DMS53 (cell line): ENCODE results near the gene TLR9.
"Not testable (repeated sequence)": the region's sequence is repeated elsewhere in the genome, so short reads cannot be mapped to it uniquely, and the experiment has no call there.

Experiments
- DNase-seq: peaks from one replicate; lab custom pipeline; 2025; lab: John Stamatoyannopoulos, UW

TLR9 gene

GRCh38 chr3:52195291-52195597 lies 30.2 kb downstream of the TLR9 start:
- no peak for DNase-seq

DNA sequence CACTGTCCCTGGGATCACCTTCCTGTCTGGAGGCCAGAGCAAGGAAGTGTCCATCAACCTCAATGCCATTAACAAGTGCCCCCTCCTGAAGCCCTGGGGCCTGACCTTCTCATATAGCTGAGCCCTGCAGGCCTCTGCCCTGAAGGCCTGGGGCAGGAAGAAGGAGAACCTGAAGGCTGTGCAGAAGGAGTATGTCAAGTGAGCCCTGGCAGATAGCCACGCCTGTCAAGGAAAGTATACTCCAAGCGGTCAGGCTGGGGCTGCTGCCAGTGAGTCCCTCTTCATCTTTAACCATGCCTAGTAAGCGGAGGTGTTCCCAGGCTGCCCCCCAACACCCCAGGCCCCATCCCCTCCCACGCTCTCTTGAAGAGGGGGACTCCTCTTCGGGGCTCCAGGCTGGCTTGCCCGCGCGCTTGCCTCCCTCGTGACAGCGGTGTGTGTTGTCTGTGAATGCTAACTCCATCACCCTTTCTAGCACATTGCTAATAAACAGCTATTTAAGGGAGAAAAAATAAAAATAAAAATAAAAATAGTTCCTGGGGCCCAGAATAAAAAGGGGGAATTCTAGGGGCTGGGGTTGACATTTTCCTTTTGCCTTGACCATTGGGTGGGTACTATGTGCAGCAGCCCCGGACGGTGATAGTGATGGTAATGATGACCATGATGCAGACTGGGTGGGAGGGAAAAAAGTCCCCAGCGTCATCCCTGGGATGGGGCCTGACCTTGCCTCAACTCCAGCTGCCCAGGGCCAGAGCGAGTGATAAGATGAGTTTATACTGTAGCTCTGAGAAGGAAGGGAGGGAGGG lies 30.8 kb downstream of the TLR9 start:
- no peak for DNase-seq

GRCh38 chr3:52193065-52193464 lies 32.4 kb downstream of the TLR9 start:
- peak; percentile 50 for DNase-seq

DNA sequence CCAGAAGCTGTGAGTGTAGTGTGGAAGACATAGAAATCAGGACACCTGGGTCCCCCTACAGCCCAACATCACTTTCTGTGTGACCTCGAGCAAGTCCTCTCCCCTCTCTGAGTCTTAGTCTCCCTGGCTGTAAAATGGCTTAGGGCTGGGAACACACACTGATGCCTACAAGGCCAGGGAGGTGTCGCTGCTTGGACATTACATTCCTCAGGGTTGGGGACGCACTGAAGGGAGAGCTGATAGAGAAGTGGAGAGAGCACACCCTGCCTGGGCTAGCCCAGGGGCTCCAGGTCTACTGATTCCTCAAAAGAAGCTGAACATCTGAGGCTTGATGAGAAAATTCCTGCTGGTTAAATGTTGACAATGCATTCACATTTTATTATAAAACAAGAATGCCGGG lies 33.8 kb downstream of the TLR9 start:
- DNase-seq = no peak

DNA sequence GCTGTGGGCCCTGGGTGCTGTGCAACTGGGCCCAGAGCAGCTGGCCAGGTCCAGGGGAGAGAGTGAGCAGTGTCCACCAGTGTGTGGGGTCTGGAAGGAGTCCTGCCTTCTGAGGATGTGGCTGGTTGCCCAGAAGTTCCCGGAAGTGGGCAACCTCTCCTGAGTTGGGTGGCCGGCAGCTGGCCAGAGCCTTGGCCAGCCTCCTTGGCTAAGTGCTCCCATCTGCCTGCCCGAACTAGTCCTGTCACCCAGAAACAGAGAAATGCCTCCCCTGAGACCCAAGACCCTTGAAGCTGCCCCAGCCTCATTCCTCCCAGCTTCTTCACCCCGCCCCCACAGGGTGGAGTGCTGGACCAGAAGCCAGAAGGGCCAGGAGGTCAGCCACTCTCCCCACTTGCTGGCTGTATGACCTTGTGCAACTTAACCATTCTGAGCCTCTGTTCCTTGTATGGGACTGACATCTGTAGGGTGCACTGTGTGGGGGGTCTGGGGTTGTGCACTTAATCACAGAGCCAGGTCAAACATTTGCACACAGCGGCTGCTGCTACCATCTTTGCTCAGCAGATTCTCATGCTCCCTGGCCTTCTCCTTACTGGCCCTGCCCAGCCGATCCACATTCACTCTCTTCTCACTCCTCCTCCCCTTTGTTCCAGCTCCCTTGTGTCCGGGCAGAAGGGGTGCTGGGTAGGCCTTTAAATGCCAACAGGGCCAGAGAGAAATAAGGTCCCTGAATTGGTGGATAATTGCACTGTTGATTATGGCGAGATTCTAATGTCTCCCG lies 35.0 kb downstream of the TLR9 start:
- no peak for DNase-seq

DNA sequence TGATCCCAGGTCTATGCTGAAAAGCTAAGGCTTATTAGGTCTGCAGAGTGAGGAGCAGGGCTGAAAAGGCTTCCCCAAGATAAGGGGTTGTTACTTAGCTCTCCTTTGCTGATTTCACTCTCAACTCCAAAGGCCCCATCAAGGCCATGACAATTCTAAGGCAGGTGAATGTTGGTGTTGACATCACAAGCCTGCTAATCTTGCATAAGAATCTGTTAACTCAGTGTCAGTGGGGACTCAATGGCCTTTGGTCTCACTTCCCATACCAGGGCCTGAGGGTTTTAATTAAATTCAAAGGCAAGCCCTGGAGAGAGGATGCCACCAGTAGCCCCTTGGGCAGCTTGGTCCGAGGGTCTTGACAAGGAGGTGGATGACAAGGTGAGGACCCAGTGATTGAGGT lies 36.9 kb downstream of the TLR9 start:
- DNase-seq = no peak

DNA sequence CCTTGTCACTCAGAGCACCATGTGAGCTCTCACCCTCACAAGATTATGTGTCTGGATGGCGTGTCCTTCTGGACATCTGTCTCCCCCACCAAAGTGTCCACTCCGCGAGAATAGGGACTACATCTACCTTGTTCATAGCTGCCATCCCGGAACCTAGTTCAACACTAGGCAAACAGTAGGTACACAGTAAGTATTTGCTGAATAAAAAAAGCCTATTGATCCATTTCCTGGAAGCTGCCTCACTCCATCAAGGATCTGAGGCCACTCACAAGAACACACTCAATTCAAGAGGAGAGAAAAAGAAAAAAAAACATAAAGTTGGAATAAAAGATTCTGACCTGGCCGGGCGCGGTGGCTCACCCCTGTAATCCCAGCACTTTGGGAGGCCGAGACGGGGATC lies 38.7 kb downstream of the TLR9 start:
- no peak for DNase-seq

GRCh38 chr3:52185837-52186236 lies 39.6 kb downstream of the TLR9 start:
- no peak for DNase-seq

DNA sequence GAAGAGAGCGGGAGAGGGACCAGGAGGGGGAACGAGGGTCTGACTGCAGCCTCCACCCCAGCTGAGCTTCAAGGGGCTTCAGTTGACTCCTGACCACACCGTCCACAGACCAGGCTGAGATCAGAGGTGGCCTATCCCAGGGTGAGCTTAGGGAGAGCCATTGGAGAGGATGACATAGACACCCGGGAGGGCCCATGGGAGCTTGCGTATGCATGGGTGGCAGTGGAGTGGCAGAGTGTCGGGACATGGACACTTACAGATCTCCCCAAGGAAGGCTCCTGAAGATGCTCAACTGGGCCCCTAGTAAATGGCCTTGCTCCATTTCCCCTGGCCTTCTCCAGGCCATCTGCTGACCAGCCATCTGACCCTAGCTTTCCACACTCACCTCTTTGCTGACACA lies 40.1 kb downstream of the TLR9 start:
- no peak for DNase-seq

- DNase-seq = no peak
Measured at GRCh38 chr3:52184690-52185089, 40.8 kb downstream of the TLR9 start.

GRCh38 chr3:52183786-52184445 lies 41.5 kb downstream of the TLR9 start:
- no peak for DNase-seq

DNA sequence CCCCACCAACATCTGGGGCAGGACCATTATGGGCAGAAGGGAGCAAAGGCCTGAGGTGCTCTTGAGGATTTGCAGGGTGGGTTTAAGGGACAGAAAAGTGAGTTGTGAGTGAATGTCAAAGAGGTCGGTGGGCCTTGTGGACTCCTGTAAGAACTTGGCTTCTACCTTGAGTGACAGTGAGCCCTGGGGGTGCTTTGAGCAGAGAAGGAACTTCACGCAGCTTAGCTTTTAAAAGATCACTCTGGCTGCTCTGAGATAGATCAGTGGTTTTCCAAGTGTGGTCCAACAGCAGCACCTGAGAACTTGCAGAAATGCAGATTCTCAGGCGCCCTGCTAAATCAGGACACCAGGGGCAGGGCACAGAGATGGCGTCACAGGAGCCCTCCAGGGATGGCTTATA lies 42.8 kb downstream of the TLR9 start:
- no peak for DNase-seq

GRCh38 chr3:52182196-52182595 lies 43.2 kb downstream of the TLR9 start:
- DNase-seq = no peak

DNA sequence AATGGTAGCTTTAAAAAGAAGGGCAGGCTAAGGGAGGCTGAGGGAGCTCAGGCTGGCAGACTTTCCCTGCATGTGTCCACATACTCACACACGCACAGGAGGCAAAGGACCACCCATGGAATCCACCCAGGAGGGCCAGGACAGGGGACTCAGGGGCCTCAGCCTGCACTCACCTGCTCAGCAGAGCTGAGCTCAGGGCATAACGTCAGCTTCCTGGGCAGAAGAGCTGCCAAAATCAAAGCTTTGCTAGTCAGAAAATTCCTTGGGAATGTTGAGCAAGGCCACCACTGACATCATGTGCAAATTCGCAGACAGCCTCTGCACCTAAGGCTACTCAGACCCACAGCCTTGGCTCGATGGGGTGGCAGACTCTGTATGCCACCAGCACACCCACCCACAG lies 43.9 kb downstream of the TLR9 start:
- no peak for DNase-seq

GRCh38 chr3:52178537-52178936 lies 46.9 kb downstream of the TLR9 start:
- DNase-seq = no peak

GRCh38 chr3:52178126-52178525 lies 47.3 kb downstream of the TLR9 start:
- DNase-seq = not testable (repeated sequence)

DNA sequence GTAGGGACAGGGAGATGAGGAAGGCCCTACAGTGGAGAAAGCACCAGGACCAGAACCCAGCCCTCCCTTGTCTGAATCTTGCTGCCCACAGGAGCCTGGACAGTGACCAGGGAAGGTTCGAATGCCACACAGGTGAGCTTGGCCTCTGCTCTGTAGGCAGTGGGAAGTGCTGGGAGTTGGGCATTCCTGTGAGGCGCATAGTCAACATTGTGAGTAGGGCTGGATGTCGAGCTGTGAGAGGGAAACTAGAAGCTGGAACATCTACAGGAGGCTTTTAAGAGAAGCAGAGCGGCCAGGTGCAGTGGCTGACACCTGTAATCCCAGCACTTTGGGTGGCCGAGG lies 47.8 kb downstream of the TLR9 start:
- DNase-seq = no peak

DNA sequence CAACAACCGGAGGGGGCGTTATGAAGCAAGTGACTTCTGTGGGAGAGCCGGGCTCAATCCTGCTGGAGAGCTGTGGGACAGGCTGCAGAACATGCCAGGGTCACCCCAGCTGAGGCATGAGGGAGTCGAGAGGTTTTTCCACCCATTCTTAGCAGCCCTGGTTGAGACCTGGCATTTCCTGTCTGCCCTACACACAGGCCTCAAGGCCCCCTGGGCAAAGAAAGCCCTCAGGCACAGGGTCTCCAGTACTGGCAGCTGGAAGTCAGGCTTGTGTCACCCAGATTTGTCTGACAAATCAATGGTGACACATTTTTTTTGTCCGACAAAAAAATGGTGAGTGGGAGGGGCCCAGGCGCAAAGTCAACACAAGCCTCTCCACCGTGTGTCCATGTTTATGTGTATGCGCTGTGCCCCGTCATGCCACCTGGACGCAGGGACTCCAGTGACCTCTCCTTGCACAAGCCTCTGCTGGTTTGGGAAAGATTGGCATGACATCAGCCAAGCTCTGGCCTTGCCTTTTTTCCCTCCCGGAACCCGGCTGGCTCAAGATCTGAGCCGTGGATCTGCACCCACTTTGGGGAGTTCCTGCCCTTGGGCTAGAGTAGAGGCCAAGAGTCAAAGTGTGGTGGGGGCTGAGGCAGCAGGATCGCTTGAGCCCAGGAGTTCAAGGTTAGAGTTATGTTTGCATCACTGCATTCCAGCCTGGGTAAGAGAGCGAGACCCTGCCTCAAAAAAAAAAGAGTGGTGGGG lies 48.3 kb downstream of the TLR9 start:
- peak; percentile 81 for DNase-seq

- no peak for DNase-seq
Measured at GRCh38 chr3:52176180-52176752, 49.2 kb downstream of the TLR9 start.

GRCh38 chr3:52175416-52176179 lies 49.8 kb downstream of the TLR9 start:
- DNase-seq = no peak

- DNase-seq = no peak
Measured at GRCh38 chr3:52174896-52175295, 50.5 kb downstream of the TLR9 start.
